Neural progenitor cell (in vitro differentiated cells): ENCODE results near the gene CLIP2.

Experiments
- EZH2 ChIP-seq: fragments of 200-600 bp; sonication (generic); IDR thresholded peaks from 2 replicates; pipeline ENCODE4 v1.6.1; 2017; ENCODE audit warnings: antibody characterized with exemption, mild to moderate bottlenecking, moderate library complexity
- TF ChIP-seq, protein P1 (sequence below): fragments of 200-600 bp; sonication (generic); IDR thresholded peaks from 2 replicates; pipeline ENCODE4 v1.5.1; 2017; ENCODE audit warnings: antibody characterized with exemption, mild to moderate bottlenecking

DNA sequence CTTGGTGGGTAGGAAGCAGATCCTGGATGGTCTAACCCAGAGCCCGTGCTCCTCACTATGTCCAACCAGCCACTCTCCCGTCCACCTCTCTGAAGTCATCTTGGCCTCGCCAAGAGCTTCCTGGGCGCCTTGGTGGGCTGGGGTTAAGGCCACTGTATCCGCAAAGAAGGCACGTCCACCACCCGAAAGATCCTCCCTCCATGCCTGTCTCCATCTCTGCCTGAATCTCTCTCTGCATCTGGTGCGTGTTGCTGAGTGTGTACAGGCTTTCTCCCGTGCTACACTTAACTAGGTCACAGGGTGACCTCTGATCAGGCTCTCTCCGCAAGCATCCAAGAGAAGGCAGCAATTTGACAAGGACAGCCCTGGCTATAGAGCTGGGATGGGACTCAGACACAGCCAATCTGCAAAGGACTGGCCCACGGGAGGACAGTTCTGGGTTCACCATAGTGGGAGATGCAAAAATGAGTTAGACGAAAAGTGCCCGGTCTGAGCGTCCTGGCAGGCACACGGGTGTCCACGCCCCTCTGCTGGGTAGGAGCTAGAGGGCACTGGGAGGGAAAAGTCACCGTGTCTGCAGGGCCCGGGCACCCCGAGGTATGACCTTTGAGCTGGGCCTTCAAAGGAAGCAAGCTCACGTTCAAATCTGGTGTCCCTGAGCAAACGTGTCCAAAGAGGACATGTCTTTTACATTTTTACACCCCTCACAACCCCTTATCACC lies 25.6 kb upstream of the CLIP2 start:
- TF ChIP-seq EZH2: no peak
- TF ChIP-seq, protein P1, sequence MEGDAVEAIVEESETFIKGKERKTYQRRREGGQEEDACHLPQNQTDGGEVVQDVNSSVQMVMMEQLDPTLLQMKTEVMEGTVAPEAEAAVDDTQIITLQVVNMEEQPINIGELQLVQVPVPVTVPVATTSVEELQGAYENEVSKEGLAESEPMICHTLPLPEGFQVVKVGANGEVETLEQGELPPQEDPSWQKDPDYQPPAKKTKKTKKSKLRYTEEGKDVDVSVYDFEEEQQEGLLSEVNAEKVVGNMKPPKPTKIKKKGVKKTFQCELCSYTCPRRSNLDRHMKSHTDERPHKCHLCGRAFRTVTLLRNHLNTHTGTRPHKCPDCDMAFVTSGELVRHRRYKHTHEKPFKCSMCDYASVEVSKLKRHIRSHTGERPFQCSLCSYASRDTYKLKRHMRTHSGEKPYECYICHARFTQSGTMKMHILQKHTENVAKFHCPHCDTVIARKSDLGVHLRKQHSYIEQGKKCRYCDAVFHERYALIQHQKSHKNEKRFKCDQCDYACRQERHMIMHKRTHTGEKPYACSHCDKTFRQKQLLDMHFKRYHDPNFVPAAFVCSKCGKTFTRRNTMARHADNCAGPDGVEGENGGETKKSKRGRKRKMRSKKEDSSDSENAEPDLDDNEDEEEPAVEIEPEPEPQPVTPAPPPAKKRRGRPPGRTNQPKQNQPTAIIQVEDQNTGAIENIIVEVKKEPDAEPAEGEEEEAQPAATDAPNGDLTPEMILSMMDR: no peak
